CD14-positive monocyte (primary cell): ENCODE data around the gene SLC31A1. TPM values are rescaled to one million over a fixed set of nuclear protein-coding genes. Genes with fewer than 3 reads are reported as not detected.

ENCODE experiments used
- DNase-seq, 3 donors: peaks; one replicate each; pipeline ENCODE4 v3.0.0-alpha.2; 2011 to 2022
- H2AFZ ChIP-seq: 2 replicates; pipeline ENCODE4 v1.6.0; 2012; ENCODE audit warnings: mild to moderate bottlenecking, low read depth, low read length, inconsistent platforms; ENCODE audit not compliant: insufficient read depth, poor library complexity, severe bottlenecking
- H3K27ac ChIP-seq, 2 donors: 1 replicate in 1 of 2; 2 replicates in 1 of 2; pipeline ENCODE4 v1.5.1; 2012 to 2013; ENCODE audit warnings: low read length in 2 of 2, control low read depth in 1 of 2, inconsistent platforms in 1 of 2, low read depth in 1 of 2, mild to moderate bottlenecking in 1 of 2
- H3K27me3 ChIP-seq, 2 donors: one replicate each; pipeline versions ENCODE4 v1.6.0 to v1.6.1; 2011 to 2013; ENCODE audit warnings: low read length in 2 of 2; ENCODE audit not compliant: control insufficient read depth in 2 of 2, insufficient read depth in 2 of 2
- H3K36me3 ChIP-seq, 2 donors: replicated peaks in 1 of 2; 1 replicate in 1 of 2; 2 replicates in 1 of 2; pipeline versions ENCODE4 v1.5.1 to v1.6.1; 2012 to 2013; ENCODE audit warnings: low read length in 2 of 2, control low read depth in 1 of 2, inconsistent platforms in 1 of 2, mild to moderate bottlenecking in 1 of 2; ENCODE audit not compliant: insufficient read depth in 2 of 2, control insufficient read depth in 1 of 2
- H3K4me1 ChIP-seq, 2 donors: 1 replicate in 1 of 2; 2 replicates in 1 of 2; pipeline versions ENCODE4 v1.5.1 to v1.6.1; 2012 to 2013; ENCODE audit warnings: low read length in 2 of 2, control low read depth in 1 of 2, inconsistent platforms in 1 of 2, mild to moderate bottlenecking in 1 of 2, moderate library complexity in 1 of 2; ENCODE audit not compliant: insufficient read depth in 2 of 2, control insufficient read depth in 1 of 2
- H3K4me2 ChIP-seq: replicated peaks from 2 replicates; pipeline ENCODE3; 2012; ENCODE audit warnings: low read length, moderate library complexity, mild to moderate bottlenecking; ENCODE audit not compliant: poor library complexity, severe bottlenecking; ENCODE audit errors: extremely low read depth
- H3K4me3 ChIP-seq, 3 experiments: fragments of 200-600 bp in 1 of 3; sonication (generic) in 1 of 3; replicated peaks in 1 of 3; 1 replicate in 2 of 3; 2 replicates in 1 of 3; pipeline ENCODE4 v1.5.1; 2011 to 2013; ENCODE audit warnings: low read length in 3 of 3, mild to moderate bottlenecking in 3 of 3, control low read depth in 2 of 3, low read depth in 2 of 3, inconsistent platforms in 1 of 3, moderate library complexity in 1 of 3
- H3K79me2 ChIP-seq: 2 replicates; pipeline ENCODE4 v1.6.0; 2012; ENCODE audit warnings: mild to moderate bottlenecking, control low read depth, inconsistent platforms, low read length, moderate library complexity; ENCODE audit not compliant: insufficient read depth
- H3K9ac ChIP-seq: 2 replicates; pipeline ENCODE4 v1.6.0; 2017; ENCODE audit warnings: low read length, mild to moderate bottlenecking; ENCODE audit not compliant: insufficient read depth, poor library complexity, severe bottlenecking
- H3K9me3 ChIP-seq, 2 donors: replicated peaks in 1 of 2; 1 replicate in 1 of 2; 2 replicates in 1 of 2; pipeline versions ENCODE4 v1.5.1 to v1.6.1; 2012 to 2013; ENCODE audit warnings: low read length in 2 of 2, control low read depth in 1 of 2; ENCODE audit not compliant: control insufficient read depth in 1 of 2, insufficient read depth in 1 of 2
- H4K20me1 ChIP-seq: 2 replicates; pipeline ENCODE4 v1.6.0; 2012; ENCODE audit warnings: mild to moderate bottlenecking, low read length, control low read depth, moderate library complexity; ENCODE audit not compliant: insufficient read depth
- H3K27ac Mint-ChIP-seq, 7 donors: one replicate each; pipeline ENCODE4 v1.8.0; 2020; ENCODE audit warnings: mild to moderate bottlenecking in 7 of 7, mixed read lengths in 7 of 7, moderate library complexity in 6 of 7, inconsistent platforms in 2 of 7
- H3K27me3 Mint-ChIP-seq, 3 donors: one replicate each; pipeline ENCODE4 v1.8.0; 2021 to 2022; ENCODE audit warnings: low read depth in 3 of 3, mild to moderate bottlenecking in 3 of 3, mixed read lengths in 3 of 3, moderate library complexity in 3 of 3, inconsistent platforms in 1 of 3
- H3K36me3 Mint-ChIP-seq, 2 donors: one replicate each; pipeline ENCODE4 v1.8.0; 2020; ENCODE audit warnings: mixed read lengths in 2 of 2, inconsistent platforms in 1 of 2, mild to moderate bottlenecking in 1 of 2
- H3K4me1 Mint-ChIP-seq: one replicate; pipeline ENCODE4 v1.8.0; 2020; ENCODE audit warnings: mild to moderate bottlenecking, mixed read lengths
- H3K4me3 Mint-ChIP-seq, 2 donors: one replicate each; pipeline ENCODE4 v1.8.0; 2020; ENCODE audit warnings: mild to moderate bottlenecking in 2 of 2, mixed read lengths in 2 of 2, moderate library complexity in 1 of 2
- H3K9me3 Mint-ChIP-seq, 7 donors: one replicate each; pipeline ENCODE4 v1.8.0; 2020 to 2022; ENCODE audit warnings: mixed read lengths in 7 of 7, mild to moderate bottlenecking in 6 of 7, moderate library complexity in 6 of 7, inconsistent platforms in 2 of 7
- CTCF ChIP-seq: fragments of 200-600 bp; IDR thresholded peaks from one replicate; pipeline ENCODE4 v1.8.0; 2022; ENCODE audit warnings: antibody characterized with exemption, mild to moderate bottlenecking
- WGBS: methylation state at CpG from one replicate; pipeline ENCODE4 v1.1.5; 2013; ENCODE audit warnings: missing lambda C conversion rate; ENCODE audit not compliant: insufficient coverage; 5-methylcytosine and 5-hydroxymethylcytosine counted together
- intact Hi-C, 2 donors: fragments of 100-400 bp; cut with micrococcal nuclease; formaldehyde crosslinking; loops; one replicate each; pipeline versions ENCODE4 v1.15.0 to v1.15.1; 2023
- polyA plus RNA-seq, 3 donors: library from polyadenylated mRNA; depleted of rRNA in 1 of 3; unstranded in 2 of 3; stranded (reverse) in 1 of 3; fragments of 300-500 nt in 2 of 3; fragments of >200 nt in 1 of 3; fragmentation: Illumina TruSeq in 2 of 3; gene quantifications; 1 replicate in 2 of 3; 2 replicates in 1 of 3; pipeline ENCODE4 v1.2.3, GENCODE V29; 2012 to 2021

SLC31A1 gene
- polyA plus RNA-seq, 3 donors, result 20.4 to 49.0 (median 38.8) TPM

DNA sequence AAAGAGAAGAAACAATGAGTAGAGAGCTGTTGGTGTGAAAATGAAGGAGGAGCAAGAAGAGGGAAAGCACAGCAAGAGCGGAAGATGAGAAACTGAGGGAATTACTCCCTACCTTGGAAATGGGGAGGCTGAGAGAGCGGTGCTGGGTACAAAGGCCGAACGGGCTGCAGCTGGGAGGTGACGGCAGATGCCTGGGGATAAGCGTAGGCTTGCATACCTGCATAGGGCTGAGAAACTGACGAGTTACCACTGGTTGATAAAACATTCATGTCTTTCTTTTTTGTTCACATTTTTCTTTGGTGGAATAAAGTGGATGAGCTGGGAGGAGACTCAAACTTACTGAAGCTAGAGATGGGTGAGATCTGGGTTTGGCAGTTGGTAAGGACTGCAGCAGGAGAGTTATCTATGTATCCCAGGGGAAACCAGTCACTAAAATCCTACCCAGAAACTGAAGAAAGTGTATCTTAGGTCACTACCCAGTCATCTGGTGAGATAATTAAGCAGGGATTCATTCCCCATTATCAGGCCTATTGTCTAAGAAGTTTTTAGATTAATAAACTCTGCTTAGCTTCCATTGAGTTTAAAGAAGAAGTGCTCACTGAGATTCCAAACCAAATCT is 35.1 kb upstream of the SLC31A1 start:
- H3K4me1 ChIP-seq, result peaks cover 42 to 56% of the 10 kb centered on the region in 2 donors
- no peak overlapping the region for H3K9ac ChIP-seq
- peak overlapping the region in 1 of 2 donors; percentile 86 for H3K4me3 Mint-ChIP-seq
- no peak for TF ChIP-seq CTCF
- H3K9me3 ChIP-seq, result no peaks in the 10 kb centered on the region
- no peaks in the 10 kb centered on the region for H3K27me3 ChIP-seq
- peaks cover 15% of the 10 kb centered on the region for H4K20me1 ChIP-seq
- WGBS, result 95% methylated on average over 4 of the region's 7 CpGs
- no peak for DNase-seq
- peaks cover 67 to 76% of the 10 kb centered on the region in 2 donors for H3K36me3 ChIP-seq
- H3K79me2 ChIP-seq, result peaks cover 79% of the 10 kb centered on the region
- H3K27ac Mint-ChIP-seq, result peak overlapping the region; percentile 95 to 99 (median 98)
- peak overlapping the region; percentile 80 for H3K4me2 ChIP-seq
- peaks cover 56% of the 10 kb centered on the region for H3K4me1 Mint-ChIP-seq
- intact Hi-C loops, result loop anchor here (2.0 to 5.0 kb wide), 2 partner anchors 34 to 35 kb away; partner anchors contain the start of genes SLC31A2 (in 2 of the 2), FKBP15 (in 1 of the 2) and SLC31A1 (in 1 of the 2)
- H3K27me3 Mint-ChIP-seq, result no peaks in the 10 kb centered on the region
- peak overlapping the region in 1 of 2 donors; percentile 92 for H3K27ac ChIP-seq
- H3K36me3 Mint-ChIP-seq, result peaks cover 77 to 78% of the 10 kb centered on the region in 2 donors
- no peak overlapping the region for H2AFZ ChIP-seq
- no peaks in the 10 kb centered on the region for H3K9me3 Mint-ChIP-seq
- peak overlapping the region in 1 of 3 experiments; percentile 75 for H3K4me3 ChIP-seq

DNA sequence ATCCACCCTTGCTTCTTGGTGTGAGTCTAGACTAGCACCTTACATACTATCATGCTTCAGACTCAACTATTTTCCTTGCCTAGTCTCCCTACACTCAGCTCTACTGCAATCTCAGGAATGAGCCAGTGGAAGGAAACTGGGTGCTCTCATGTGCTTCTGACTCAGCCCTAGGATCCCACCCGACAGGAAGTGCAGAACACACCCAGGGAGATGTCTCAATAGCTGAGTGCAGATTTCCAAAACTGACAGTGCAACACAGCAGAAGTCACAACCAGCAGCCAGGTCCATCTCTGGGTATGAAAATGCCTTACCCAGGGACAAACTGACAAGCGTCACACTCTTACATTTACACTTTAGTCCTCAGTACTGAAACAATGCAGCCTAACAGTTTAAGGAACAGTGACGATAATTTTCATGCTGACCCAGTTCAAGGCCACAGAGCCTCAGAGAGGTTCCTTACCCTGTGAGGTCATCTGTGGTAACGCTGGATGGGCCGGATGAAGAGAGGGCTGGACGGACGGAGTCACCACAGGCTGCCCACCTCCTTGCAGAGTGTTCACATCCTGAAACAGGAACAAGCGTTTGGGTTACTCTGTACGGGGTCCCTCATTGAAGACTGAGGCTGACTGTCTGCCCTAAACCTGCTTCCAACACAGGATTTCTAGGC is 33.3 kb upstream of the SLC31A1 start:
- Histone ChIP-seq H2AFZ (peak overlapping the region; percentile 8), H3K9me3 (no peaks in the 10 kb centered on the region), H4K20me1 (peaks cover 4% of the 10 kb centered on the region), H3K4me2 (peak overlapping the region; percentile 80), H3K27ac (peak overlapping the region; percentile 82 to 92), H3K4me1 (peaks cover 42 to 56% of the 10 kb centered on the region in 2 donors), H3K27me3 (no peaks in the 10 kb centered on the region), H3K4me3 (peak overlapping the region; percentile 40 to 75 (median 70)), H3K36me3 (peaks cover 65 to 76% of the 10 kb centered on the region in 2 donors), H3K9ac (peak overlapping the region; percentile 59), H3K79me2 (peaks cover 80% of the 10 kb centered on the region)
- WGBS, result 9% methylated on average over 4 of the region's 9 CpGs
- Mint-ChIP-seq H3K36me3 (peaks cover 74 to 75% of the 10 kb centered on the region in 2 donors), H3K27ac (peak overlapping the region; percentile 95 to 99 (median 98)), H3K4me3 (peak overlapping the region; percentile 69 to 86), H3K4me1 (peaks cover 56% of the 10 kb centered on the region), H3K9me3 (no peaks in the 10 kb centered on the region), H3K27me3 (no peaks in the 10 kb centered on the region)
- no peak for TF ChIP-seq CTCF
- peak; percentile 94 to 98 (median 97) for DNase-seq
- intact Hi-C loops, result loop anchor here (2.0 to 5.0 kb wide), 2 partner anchors 33 to 36 kb away; partner anchors contain the start of genes SLC31A2 (in 2 of the 2), FKBP15 (in 1 of the 2) and SLC31A1 (in 1 of the 2)
